Anterior cingulate cortex (tissue), 58 donors: ENCODE data around the gene SDF2L1.

ENCODE experiments used
- DNase-seq, 58 donors: peaks; one replicate each; lab custom pipeline; 2025; lab: John Stamatoyannopoulos, UW

SDF2L1 gene

DNA sequence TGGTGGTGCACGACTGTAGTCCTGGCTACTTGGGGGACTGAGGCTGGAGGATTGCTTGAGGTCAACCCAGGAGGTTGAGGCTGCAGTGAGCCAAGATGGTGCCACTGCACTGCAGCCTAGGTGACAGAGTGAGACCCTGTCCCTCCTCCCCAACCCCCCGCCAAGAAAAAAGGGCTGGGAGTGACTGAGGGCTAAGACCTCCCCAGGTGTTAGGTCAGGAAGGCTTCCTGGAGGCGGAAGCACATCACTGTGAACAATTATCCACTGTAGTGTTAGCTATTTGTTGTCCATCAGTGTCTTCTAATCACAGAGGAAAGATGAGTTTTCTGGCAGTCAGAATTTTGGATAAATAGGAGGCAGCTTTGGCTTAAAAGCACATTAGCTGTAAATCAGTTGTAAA lies 21.1 kb upstream of the SDF2L1 start:
- DNase-seq: no peak

DNA sequence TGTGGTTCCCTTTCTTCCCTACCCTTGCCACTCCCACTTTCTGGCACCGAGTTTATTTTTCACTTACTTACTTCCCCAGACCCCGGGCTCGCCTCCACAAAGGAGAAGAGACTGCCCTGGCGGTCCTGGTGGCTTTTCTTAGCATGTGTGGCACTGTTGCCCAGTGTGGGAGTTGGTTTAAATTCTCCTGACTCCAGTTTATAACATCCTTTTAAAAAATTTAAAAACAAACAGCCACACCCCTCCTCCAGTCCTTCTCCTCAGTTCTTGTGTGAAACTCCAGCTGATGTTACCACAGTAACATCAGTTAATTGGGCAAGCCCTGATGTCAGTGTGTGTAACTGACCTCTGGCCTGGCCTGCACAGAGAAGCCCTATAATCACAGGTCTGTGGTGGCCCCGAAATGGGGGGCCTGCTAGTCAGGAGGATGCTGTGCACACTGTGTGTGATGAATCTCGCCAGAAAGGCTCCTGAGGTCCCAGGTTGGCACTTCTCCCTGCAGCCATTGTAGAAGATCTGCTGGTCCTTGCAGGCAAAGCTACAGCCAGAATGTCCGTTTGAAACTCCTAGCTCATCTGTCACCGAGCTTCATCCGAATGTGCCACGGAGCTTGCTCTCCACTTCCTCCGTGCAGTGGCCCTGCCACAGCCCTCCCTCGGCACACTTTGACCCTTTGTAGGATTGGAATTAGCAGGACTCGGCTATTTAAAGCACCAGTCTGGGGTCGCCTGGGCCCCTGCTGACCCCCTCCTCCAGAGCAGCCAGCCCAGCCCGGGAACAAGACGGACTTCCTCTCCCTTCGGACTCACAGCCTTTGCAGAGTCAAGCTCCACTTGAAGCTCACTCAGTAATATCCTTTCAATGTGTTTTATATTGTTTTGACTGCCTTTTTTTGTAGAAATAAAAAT lies 19.8 kb upstream of the SDF2L1 start:
- peak in 5 of 58 donors; percentile 3 to 13 (median 6) for DNase-seq

DNA sequence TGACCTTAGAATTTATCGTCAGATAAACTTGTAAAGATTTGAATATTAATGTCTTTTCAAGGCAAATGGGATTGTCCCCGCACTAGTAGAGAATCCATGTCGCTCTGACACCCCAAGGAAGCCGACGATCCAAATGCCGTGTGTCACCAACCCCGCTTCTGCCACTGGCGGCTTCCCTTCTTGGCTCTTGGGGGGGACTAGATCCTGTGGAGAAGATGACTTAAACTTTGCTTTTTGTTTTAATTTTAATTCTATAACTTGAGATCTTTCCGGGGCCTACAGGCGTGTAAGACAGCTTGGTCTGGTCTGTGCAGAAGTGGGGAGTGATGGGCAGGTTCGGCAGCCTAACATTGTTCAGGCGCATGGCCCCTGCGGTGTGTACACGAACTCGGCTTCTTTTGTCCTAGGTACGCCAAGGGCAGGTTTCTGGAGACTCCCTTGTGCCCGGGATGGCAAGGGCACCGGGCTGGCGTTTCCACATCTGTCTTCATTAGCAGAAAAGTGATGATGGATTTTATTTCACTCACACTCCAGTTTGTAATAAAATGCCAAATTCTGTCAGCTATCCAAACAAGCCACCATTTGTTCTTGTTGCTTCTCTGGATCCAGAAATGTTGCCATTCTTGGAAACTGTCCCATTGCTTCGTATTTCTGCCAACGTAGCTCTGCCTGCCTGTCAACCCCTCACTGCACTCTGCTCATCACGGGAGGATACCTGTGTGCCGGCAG lies 19.0 kb upstream of the SDF2L1 start:
- DNase-seq: peak in 11 of 58 donors; percentile 14 to 83 (median 50)

DNA sequence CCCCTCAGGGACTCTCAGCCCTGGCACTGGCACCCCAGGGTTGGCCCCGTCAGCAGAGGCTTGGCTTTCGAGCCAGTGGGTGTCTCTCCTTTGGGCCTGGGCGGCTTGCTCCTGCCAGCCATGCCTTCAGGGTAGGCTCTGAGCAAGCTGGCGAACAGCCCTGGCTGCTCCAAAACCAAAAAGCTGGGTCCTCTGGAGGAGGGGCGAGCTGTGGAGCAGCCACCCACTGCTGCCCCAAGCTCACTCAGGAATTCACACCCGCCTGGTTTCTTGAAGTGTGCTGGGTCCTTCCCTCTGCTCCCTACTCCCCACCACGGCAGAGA lies 18.5 kb upstream of the SDF2L1 start:
- DNase-seq: peak in 46 of 58 donors; percentile 9 to 83 (median 41)

DNA sequence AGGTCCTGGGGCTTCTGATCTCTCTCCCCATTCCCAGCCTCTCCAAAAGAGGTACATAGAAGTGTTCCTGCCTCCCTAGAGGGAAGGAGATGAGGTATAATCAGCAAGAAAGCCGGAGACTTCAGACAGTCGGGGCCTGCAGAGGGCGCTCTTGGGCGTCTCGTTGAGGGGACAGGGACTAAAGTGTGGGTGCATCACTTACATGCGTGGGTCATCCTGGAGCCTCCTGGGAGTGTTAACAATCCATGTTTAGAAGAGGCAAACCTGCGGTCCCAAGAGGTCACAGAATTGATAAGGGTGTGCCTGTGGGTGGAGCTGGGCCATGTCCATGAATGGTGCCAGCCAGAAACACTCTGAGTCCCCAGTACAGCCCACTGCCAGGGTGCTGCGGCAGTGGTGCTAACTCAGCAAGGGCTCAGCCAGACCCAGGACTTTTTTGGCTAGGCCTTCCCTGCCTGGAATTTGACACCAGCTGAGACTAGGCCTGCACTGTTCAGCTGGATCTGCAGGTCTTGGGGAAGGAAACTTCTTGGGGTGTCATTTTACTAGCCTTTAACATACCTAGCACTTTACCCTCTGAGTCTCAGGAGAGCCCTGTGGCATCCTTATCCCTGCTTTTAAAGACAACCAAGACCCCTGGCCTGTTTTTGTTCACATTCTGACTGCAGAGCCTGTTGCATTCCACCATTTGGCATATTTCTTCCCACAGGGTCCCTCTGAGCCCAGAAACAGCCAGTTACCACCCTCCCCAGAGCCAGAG lies 17.8 kb upstream of the SDF2L1 start:
- DNase-seq: peak in 20 of 58 donors; percentile 5 to 62 (median 26)

DNA sequence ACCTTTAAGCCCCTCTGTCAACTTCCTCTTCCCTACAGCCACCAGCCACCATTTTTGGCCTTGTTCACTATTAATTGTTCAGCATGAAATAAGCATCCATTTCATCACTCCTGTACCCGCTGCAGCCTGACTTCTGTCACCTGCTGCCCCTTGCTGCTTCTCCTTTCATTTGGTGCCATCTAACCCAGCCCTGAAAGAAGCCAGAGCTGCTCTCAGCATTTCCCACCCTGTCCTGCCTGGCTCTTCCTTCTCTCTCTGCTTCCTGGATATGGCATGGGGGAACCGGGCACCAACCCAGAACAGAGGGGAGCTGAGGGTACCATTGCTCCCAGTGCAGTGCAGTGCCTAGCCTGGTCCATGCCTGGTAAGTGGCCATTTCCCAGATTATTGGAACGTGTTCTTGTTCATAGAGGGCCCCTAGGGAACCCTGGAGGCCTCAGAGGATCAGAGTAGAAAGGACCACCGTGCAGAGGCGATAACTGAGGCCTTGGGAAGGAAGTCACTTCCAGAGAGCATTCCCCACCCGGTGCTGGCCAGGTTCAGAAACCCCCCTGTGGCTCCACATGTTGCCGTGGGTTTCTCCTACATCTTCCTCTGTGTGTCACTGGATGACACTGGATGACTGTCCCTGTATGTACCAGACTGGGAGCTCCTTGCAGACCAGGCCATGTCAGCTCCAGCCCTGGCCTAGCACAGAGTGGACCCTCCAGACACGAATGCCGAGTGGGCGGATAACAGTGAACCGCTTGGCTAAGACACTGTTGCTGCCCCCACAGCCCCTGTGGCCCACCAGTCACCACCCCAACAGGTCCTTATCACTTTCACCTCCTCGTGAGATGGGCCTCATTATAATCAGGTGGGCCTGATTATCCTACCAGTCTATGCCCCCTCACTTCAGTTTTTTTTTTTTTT lies 17.0 kb upstream of the SDF2L1 start:
- no peak for DNase-seq

DNA sequence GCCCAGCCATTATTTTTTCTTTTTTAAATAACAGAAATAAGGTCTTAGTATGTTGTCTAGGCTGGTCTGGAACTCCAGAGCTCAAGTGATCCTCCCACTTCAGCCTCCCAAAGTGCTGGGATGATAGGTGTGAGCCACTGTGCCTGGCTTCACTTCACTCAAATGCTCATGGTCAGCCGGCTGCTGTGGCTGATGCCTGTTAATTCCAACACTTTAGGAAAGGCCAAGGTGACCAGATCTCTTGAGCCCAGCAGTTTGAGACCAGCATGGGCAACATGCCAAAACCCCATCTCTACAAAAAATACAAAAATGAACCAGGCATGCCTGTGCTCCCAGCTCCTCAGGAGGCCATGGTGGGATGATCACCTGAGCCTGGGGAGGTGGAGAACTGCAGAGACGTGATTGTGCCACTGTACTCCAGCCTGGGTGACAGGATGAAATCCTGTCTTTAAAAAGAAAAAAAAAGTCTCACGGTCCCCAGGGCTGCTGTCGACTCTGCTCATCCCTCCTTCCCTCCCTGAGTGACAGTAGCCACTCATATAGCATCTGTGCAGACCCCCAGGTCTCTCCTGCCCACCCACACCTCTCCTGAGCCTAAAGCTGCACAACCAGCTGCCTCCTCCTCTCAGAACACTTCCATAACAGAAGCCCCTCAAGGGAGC lies 15.9 kb upstream of the SDF2L1 start:
- DNase-seq: no peak

DNA sequence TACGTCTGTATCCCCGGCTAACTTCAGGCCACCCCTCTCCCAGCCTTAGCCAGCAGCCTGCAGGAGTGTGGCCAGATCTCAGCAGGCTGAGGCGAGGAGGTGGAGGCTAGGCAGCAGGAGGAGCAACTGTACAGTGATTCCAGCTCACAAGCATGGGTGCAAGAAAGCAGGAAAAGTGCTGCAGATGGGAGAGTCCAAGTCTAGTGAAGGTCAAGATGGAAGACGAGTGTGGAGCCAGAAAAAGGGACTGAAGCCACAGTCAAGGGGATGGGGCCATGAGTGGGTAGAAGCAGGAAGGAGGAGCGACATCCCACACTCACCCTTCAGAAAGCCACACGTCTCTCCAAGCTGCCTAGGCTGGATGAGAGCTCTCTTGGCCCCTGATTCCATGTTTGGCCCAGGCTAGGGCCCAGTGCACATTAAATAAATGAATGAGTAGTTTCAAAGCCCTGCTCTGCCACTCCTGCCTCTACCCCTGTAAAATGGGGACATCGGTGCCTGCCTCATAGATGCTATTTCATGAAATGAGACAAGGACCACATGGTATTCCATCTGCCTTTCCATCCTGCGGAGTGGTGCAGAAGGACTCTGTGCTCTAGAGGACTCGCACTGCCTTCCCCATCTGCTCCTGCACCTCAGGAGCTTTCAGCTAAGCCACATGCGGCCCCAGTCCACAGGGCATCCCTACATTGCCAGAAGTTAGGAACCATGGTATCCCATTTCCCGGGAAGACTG lies 15.2 kb upstream of the SDF2L1 start:
- DNase-seq: peak in 3 of 58 donors; percentile 4 to 16 (median 12)

DNA sequence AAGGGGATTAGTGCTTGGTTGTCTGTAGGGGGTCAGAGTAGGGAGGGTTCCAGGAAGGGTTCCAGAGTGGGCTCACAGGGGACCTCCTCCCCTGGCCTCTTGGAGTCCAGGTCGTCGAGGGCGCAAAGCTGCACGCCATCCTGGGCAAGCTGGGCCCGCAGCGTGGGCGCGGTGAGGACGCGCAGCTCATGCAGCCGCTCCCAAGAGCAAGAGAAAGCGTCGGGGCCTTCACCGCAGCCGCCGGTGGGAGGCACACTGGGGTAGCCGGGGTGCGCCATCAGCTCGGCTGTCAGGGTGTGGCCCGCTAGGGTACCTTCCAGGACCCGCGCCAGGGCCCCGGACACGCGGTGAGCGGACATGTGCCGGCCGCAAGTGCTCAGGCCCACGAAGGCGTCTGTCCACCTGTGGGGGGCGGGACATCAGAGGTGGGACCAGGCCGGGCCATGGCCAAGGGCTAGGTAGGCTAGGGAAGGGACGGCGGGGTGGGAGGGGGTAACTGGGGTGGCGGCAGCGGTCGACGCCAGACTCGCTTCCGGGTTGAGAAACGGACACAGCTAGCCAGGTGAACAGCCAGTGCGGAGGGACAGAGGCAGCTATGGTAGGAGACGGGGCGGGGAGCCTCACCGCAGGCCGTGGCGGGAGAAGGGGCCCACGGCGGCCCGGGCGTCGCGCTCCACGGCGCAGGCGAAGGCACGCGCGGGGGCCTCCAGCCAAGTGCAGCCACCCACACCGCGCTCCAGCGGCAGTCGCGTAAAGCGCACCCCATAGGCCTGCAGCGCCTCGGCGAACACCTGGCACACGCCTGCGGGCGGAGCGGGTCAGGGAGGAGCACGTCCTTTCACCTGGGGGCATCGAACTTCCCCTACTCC lies 13.5 kb upstream of the SDF2L1 start:
- DNase-seq: peak in 1 of 58 donors; percentile 42

DNA sequence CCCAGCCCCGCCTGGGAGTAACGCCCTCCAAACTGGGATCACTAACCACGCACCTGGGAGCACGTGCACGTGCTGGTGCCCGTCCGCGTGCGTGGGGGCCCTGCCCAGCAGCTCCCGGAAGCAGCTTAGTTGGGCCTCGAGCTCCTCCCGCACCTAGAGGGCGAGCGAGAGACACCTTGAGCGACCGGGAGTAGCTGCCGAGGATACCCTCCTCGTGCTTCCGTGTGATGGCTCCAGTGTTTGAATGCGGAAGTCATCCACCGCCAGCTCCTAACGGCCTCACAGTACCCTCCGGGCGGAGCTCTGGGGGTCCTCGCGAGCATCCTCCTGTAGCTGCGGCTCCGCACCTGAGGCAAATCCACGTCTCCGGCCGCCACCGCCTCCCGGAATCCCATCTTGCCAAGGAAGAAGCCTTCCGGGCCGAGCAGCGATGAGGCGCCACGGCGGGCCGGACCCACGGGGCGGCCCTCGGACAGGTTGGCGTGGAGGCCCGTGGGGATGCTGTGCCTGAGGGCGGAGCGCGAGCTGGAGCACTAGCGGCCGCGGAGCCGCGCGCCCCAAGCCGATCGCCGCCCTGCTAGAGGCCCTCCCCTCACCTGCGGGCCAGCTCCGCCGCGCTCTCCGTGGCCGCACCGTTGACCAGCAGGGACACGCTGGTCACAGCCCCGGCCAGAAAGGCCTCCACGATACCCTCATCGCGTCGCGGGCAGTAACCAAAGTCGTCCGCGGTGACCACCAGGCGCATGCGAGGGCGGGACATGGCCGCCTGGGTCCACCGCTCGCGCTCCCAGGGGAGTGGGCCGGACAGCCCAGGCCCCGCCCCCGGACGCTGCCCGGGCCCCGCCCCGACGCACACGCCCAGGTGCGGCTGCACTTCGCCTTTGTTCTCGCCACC lies 12.6 kb upstream of the SDF2L1 start, which contains the start of gene YDJC:
Gene YDJC, minus strand, starts transcription at position 768 of the 895 bp plus-strand sequence. Its CDS starts 8 bp downstream, at position 760.
- DNase-seq: peak; percentile 29 to 92 (median 82)

DNA sequence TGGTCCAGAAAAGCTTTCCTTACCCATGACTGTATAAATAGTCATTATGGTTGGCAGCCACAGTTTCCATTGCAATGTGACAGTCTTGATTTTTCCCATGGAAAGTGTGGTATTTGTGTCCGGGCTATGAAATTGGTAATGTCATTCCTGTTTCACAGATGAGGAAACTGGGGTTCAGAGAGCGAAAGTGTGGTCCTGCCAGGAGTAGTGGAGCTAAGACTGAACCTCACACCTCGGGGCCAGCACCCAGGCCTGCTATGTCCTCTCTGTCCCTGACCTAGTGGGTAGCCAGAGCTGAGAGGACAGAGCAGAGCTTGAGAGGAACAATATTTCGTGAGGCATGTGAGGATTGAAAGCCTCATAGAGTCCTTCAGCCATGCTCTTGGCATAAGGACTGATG lies 11.1 kb upstream of the SDF2L1 start:
- DNase-seq: no peak

DNA sequence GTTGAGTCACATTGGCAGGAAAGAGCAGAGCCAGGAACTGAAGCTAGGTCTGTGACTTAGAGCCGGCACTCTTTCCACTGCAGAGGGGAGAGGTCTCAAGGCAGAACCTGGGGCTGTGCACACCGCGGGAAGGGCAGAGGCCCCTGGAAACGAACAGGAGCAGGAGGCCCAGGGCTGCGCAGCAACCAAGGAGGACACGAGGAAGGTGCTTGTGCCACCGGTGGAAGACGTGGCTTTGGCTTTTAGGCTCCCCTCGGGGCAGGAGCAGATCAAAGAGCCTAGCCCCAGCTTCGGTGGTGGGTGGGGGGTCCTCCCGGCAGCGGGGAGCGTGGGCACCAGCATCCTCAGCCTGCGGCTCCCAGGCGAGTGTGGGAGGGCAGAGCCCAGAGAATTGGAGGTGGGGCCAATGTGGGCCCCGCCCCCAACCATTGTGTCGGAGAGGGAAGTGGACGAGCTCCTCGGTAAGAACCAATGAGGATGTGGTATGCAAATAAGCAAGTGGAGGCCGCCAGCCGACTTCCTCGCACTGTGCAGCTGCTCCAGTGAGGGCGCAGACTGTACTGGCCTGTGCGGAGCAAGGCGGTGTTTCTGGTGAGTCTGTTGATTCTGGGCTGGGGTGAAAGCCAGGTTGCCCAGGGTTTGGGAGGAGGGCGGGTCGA lies 9.7 kb upstream of the SDF2L1 start, which contains the start of gene CCDC116:
Gene CCDC116, plus strand, starts transcription at position 524 of the 659 bp plus-strand sequence. CDS start 422 bp downstream, outside the sequence.
- DNase-seq: peak in 1 of 58 donors; percentile 7

DNA sequence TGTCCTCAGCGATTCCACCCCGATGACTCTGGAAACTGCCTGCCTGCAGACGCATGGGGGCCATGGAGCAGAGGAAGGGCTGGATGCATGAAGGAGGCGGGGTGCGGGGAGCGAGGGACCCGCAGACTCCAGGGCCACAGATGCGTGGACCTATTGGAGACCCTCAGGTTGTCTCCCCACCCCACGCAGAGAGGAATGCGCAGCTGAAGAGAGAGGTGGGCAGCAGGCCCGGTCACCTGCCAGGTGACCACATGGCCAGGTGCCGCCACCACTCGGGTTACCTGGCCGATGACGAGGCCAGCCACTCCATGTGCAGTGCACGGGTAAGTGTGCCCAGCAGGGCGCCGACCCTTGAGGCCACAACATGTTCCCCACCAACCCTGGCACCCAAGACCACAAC lies 9.2 kb upstream of the SDF2L1 start:
- no peak for DNase-seq

DNA sequence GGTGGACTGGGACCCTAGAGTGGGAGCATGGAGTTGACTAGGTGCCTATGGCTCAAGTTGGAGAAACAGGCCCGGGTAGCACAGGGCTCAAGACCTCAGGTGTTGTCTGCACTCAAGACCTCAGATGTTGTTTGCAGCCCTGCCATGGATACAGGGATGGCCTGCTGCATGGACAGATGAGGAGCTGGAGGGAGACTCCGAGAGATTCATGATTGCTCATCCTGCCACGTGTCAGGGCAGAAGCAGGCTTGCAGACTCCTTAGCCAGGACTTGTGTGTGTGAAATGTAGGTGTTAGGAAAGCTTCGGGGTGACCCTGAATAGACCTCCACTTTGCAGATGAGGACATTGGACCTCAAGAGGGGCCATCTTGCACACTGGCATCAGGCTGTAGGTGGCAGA lies 8.6 kb upstream of the SDF2L1 start:
- DNase-seq: no peak

DNA sequence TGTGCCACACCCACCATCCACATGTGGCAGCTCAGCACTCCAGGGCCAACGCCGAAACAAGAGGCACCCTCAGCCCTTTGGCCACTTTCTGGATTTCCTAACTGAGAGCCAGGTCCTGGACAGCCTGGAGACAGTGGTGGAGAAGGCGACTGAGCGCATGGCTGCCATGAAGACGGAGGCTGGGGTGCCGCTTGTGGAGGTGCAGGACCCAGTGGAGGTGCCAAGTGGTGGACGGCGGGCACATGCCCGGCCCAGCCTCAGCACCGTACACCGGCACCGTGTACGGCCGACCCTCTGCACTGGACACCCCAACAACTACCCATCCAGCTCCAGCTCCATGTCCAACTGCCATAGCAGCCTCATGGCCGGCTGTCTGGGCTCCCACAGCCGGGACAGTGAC lies 8.0 kb upstream of the SDF2L1 start:
- DNase-seq: no peak

DNA sequence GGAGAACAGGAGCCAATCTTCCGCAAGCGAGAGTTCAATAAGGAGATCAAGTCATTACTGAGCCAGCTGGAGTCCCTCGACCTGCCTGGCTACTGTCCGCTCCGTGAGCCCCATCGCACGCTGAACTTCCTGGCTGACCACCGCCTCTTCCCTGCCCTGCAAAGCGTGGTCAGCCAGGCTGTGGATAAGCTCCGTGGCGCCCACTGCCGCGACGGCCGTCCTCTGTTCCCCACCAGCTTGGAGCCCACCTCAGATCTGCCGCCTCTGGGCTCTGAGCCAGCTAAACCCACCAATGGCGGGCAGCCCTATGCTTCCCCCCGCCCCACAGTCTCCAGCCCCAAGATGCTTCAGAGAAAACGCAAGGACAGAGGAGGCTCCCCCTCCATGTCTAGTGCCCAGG lies 7.3 kb upstream of the SDF2L1 start:
- DNase-seq: no peak
